ENCODE data around the gene TRIM40. TPM values are rescaled to one million over a fixed set of nuclear protein-coding genes. Genes with fewer than 3 reads are reported as not detected.

Gene TRIM40
- total RNA-seq, 1 donor from 2014 or later: not detected

GRCh38 chr6:30152016-30152673 is 16.2 kb downstream of the TRIM40 start:
- H3K27me3 ChIP-seq (ENCODE audit: insufficient read depth, low read length): peaks cover 4% of the 10 kb centered on the region
- FAIRE-seq: no peak
- TF ChIP-seq, protein P1, sequence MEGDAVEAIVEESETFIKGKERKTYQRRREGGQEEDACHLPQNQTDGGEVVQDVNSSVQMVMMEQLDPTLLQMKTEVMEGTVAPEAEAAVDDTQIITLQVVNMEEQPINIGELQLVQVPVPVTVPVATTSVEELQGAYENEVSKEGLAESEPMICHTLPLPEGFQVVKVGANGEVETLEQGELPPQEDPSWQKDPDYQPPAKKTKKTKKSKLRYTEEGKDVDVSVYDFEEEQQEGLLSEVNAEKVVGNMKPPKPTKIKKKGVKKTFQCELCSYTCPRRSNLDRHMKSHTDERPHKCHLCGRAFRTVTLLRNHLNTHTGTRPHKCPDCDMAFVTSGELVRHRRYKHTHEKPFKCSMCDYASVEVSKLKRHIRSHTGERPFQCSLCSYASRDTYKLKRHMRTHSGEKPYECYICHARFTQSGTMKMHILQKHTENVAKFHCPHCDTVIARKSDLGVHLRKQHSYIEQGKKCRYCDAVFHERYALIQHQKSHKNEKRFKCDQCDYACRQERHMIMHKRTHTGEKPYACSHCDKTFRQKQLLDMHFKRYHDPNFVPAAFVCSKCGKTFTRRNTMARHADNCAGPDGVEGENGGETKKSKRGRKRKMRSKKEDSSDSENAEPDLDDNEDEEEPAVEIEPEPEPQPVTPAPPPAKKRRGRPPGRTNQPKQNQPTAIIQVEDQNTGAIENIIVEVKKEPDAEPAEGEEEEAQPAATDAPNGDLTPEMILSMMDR (IDR thresholded peaks at IDR 0.05; ENCODE audit: insufficient read depth, low read depth, low read length): no peak
- TF ChIP-seq EZH2 (IDR thresholded peaks at IDR 0.05; ENCODE audit: insufficient read depth, low read length): no peak
- H3K36me3 ChIP-seq (ENCODE audit: insufficient read depth, low read length): no peaks in the 10 kb centered on the region
- Mint-ChIP-seq H3K36me3 (ENCODE audit: low read depth, unreplicated experiment) (no peaks in the 10 kb centered on the region), H3K4me1 (ENCODE audit: low read depth, unreplicated experiment) (peaks cover 28% of the 10 kb centered on the region), H3K27me3 (ENCODE audit: low read depth, unreplicated experiment) (peaks cover 23% of the 10 kb centered on the region), H3K9me3 (ENCODE audit: unreplicated experiment) (no peaks in the 10 kb centered on the region), H3K27ac (ENCODE audit: unreplicated experiment) (no peak overlapping the region), H3K4me3 (ENCODE audit: unreplicated experiment) (no peak overlapping the region)
- no peaks in the 10 kb centered on the region for H3K9me3 ChIP-seq (ENCODE audit: insufficient read depth, low read depth, low read length)
- peaks cover 18% of the 10 kb centered on the region for H3K4me1 ChIP-seq (ENCODE audit: insufficient read depth, low read length)
- H3K9ac ChIP-seq (ENCODE audit: low read length): no peak overlapping the region
- no peak overlapping the region for H3K4me2 ChIP-seq (ENCODE audit: low read length)
- no peak overlapping the region for H3K27ac ChIP-seq (ENCODE audit: low read depth, low read length)
- H4K20me1 ChIP-seq (ENCODE audit: insufficient read depth, low read length): no peaks in the 10 kb centered on the region
- no peak overlapping the region for H3K4me3 ChIP-seq (ENCODE audit: insufficient read depth, low read depth, low read length)
- no peaks in the 10 kb centered on the region for H3K79me2 ChIP-seq (ENCODE audit: insufficient read depth, low read length)
- no peak for DNase-seq (ENCODE audit: low read depth)
- H2AFZ ChIP-seq (ENCODE audit: low read depth, low read length): no peak overlapping the region

DNA sequence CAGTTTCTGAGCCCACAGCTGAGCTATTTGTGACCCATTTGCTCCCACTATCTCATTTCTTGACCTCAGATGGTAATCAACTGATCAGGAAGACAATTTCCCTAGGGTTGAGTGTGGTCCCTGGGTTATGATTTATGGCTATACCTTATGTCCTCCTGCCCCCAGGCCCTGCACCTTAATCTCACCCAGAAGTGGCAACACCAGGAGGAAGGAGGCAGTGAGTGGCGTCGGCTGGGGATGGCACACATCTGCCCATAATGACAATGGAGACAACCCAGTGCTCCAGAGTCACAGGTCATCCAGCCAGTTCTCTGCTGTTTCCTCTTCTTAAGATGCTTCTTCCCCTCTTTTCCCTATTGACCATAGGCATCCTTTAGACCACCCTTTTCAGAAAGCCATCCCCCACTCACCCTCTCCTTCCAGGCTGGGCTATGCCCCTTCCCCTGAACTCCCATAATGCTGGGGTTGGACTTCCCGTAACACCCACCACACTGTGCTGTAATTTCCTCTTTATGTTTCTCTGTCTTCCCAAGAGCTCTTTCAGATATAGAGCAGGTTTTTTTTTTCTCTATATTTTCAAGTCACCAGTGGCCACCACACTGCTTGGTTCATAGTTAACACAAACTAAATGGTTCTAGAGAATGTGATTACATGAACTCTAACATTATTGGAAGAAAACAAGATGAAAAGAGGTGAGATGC is 17.1 kb downstream of the TRIM40 start:
- H3K4me1 ChIP-seq (ENCODE audit: insufficient read depth, low read length): peaks cover 18% of the 10 kb centered on the region

More for the DNA sequence above, 17.1 kb downstream of the TRIM40 start:
- peaks cover 20% of the 10 kb centered on the region for H3K27me3 Mint-ChIP-seq (ENCODE audit: low read depth, unreplicated experiment)
- no peak for FAIRE-seq
- Histone ChIP-seq H3K9me3 (ENCODE audit: insufficient read depth, low read depth, low read length) (no peaks in the 10 kb centered on the region), H3K4me2 (ENCODE audit: low read length) (no peak overlapping the region), H3K36me3 (ENCODE audit: insufficient read depth, low read length) (no peaks in the 10 kb centered on the region), H4K20me1 (ENCODE audit: insufficient read depth, low read length) (no peaks in the 10 kb centered on the region), H3K27me3 (ENCODE audit: insufficient read depth, low read length) (peaks cover 4% of the 10 kb centered on the region), H3K4me3 (ENCODE audit: insufficient read depth, low read depth, low read length) (no peak overlapping the region), H3K79me2 (ENCODE audit: insufficient read depth, low read length) (no peaks in the 10 kb centered on the region), H2AFZ (ENCODE audit: low read depth, low read length) (no peak overlapping the region), H3K27ac (ENCODE audit: low read depth, low read length) (no peak overlapping the region), H3K9ac (ENCODE audit: low read length) (no peak overlapping the region)
- H3K9me3 Mint-ChIP-seq (ENCODE audit: unreplicated experiment): no peaks in the 10 kb centered on the region
- H3K4me3 Mint-ChIP-seq (ENCODE audit: unreplicated experiment): no peak overlapping the region
- peaks cover 28% of the 10 kb centered on the region for H3K4me1 Mint-ChIP-seq (ENCODE audit: low read depth, unreplicated experiment)
- DNase-seq (ENCODE audit: low read depth): no peak
- TF ChIP-seq EZH2 (IDR thresholded peaks at IDR 0.05; ENCODE audit: insufficient read depth, low read length): no peak
- TF ChIP-seq, protein P1 (IDR thresholded peaks at IDR 0.05; ENCODE audit: insufficient read depth, low read depth, low read length): no peak
- no peaks in the 10 kb centered on the region for H3K36me3 Mint-ChIP-seq (ENCODE audit: low read depth, unreplicated experiment)
- no peak overlapping the region for H3K27ac Mint-ChIP-seq (ENCODE audit: unreplicated experiment)

Data from astrocyte (in vitro differentiated cells and primary cell).